ENCODE measurements around the gene ZNF385B.

DNA sequence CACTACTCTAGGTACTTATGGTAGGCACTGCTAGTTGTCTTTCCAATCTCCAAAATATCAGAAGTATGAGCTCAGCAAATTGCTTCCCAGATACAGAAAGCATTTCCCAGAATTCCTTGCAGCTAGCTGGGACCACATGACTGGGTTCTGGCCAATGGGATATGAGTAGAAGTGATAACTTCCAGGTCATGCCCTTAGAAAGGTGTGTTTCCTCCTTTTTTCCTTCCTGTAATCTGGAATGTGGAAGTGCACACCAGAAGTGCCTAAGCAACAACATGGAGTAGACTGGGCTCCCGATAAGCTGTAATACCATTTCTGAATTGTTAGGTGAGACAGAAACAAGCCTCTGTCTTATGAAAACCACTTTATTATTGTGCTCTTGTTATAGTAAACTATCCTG is 279.8 kb downstream of the ZNF385B start:
- TF ChIP-seq, protein P1, sequence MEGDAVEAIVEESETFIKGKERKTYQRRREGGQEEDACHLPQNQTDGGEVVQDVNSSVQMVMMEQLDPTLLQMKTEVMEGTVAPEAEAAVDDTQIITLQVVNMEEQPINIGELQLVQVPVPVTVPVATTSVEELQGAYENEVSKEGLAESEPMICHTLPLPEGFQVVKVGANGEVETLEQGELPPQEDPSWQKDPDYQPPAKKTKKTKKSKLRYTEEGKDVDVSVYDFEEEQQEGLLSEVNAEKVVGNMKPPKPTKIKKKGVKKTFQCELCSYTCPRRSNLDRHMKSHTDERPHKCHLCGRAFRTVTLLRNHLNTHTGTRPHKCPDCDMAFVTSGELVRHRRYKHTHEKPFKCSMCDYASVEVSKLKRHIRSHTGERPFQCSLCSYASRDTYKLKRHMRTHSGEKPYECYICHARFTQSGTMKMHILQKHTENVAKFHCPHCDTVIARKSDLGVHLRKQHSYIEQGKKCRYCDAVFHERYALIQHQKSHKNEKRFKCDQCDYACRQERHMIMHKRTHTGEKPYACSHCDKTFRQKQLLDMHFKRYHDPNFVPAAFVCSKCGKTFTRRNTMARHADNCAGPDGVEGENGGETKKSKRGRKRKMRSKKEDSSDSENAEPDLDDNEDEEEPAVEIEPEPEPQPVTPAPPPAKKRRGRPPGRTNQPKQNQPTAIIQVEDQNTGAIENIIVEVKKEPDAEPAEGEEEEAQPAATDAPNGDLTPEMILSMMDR (IDR thresholded peaks at IDR 0.05), result no peak
- TF ChIP-seq POLR2A (IDR thresholded peaks at IDR 0.05), result no peak
